ENCODE data around the gene DDIAS.

GRCh38 chr11:82901922-82902485 lies 468 bp downstream of the DDIAS start:
- TF ChIP-seq POLR2A (IDR thresholded peaks at IDR 0.05) (no peak), CTCF (IDR thresholded peaks at IDR 0.05) (no peak), EP300 (IDR thresholded peaks at IDR 0.05) (no peak)

Measured in sigmoid colon (tissue), 4 donors.